Transverse colon (tissue), 3 donors: ENCODE results near the gene HMGN1.
"Not testable (repeated sequence)": the region's sequence is repeated elsewhere in the genome, so short reads cannot be mapped to it uniquely, and the experiment has no call there.

Source experiments
- CTCF ChIP-seq, 5 experiments: fragments of 200-600 bp in 3 of 5; fragments of 450-650 bp in 2 of 5; sonication (generic) in 3 of 5; IDR thresholded peaks; 1 replicate in 2 of 5; 2 replicates in 3 of 5; pipeline ENCODE4 v1.5.1; 2016 to 2017; ENCODE audit warnings: antibody characterized with exemption in 5 of 5, inconsistent platforms in 3 of 5, mild to moderate bottlenecking in 2 of 5, moderate library complexity in 1 of 5
- EP300 ChIP-seq: sonication (generic); formaldehyde crosslinking; IDR thresholded peaks from one replicate; pipeline ENCODE4 v1.6.1; 2017; ENCODE audit warnings: antibody characterized with exemption, low read depth
- POLR2A ChIP-seq: fragments of 450-650 bp; IDR thresholded peaks from one replicate; pipeline ENCODE4 v1.6.1; 2016; ENCODE audit warnings: antibody characterized with exemption, mild to moderate bottlenecking, moderate library complexity

GRCh38 chr21:39382096-39382495 lies 33.2 kb upstream of the HMGN1 start:
- not testable (repeated sequence) for TF ChIP-seq CTCF (IDR thresholded peaks at IDR 0.05); POLR2A; EP300
